ENCODE data around the gene TASOR2. TPM values are rescaled to one million over a fixed set of nuclear protein-coding genes. Genes with fewer than 3 reads are reported as not detected.
A peak's percentile ranks its signal among the peaks of the same experiment; 100 is the strongest.

TASOR2 gene
- total and polyA plus RNA-seq, 4 donors = 27.5 to 93.3 (median 51.8) TPM

GRCh38 chr10:5665373-5666007 is 19.1 kb upstream of the TASOR2 start:
- Histone ChIP-seq H3K27ac (ENCODE audit: low read depth, low read length) (no peak overlapping the region), H3K36me3 (ENCODE audit: control insufficient read depth, insufficient read depth, low read length) (peaks cover 6% of the 10 kb centered on the region), H3K4me1 (ENCODE audit: control insufficient read depth, insufficient read depth, low read length) (peaks cover 23% of the 10 kb centered on the region), H3K9me3 (ENCODE audit: control insufficient read depth, insufficient read depth, low read length) (no peaks in the 10 kb centered on the region), H3K27me3 (ENCODE audit: control insufficient read depth, insufficient read depth, low read length) (no peaks in the 10 kb centered on the region), H3K4me3 (ENCODE audit: low read depth, low read length) (peak overlapping the region; percentile 59)
- peak in 1 of 6 donors; percentile 18 for DNase-seq (ENCODE audit: low read depth in 4 of 6, low spot score in 6 of 6)
- 5% methylated on average over 4 of the region's 9 CpGs for WGBS (ENCODE audit: insufficient coverage)

DNA sequence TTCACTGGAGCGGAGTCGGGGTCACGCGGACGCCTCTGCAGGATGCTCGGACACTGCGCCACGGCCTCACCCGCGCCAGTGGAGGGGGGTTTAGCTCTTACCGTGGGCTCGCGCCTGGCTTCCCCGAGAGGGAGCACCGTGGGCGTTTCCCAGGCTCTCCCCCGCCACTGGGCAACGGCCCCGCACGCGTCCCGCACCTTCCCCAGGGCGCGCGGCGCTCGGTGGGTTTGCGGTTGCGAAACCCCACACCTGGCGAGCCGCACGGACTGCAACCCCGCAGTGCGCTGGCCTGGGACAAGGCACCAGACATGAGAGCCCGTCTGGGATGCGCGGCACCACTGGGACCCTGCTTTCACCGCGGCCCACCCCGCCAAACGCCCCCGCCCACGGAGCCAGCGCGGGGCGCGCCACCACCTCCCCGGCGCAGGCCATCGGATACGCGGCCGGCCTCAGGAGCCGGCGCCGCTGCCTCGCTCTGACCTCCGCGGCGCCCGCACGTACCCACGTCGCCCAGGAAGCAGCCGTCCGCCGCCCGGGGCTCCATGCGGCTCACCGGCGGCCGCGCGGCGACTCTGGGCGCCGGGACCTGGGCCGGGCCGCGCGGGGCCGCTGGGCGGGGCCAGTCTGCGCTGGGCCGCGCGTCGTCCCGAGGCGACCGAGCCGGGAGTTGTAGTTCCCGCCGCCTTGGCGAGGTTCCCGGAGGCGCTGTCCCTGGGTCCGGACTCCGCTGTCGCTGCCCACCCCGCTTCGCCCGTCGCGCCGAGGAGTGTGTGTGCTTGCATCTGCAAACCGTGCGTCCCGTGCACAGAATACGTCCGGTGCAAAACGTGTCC is 18.4 kb upstream of the TASOR2 start, which contains the start of gene ASB13:
Gene ASB13 (minus strand): TSS at position 588 of the 833 bp plus-strand sequence. CDS start 44 bp downstream, at position 544.
- under 1% methylated on average over 112 of the region's 112 CpGs for WGBS (ENCODE audit: insufficient coverage)
- peak in 4 of 6 donors; percentile 52 to 85 (median 68) for DNase-seq (ENCODE audit: low read depth in 4 of 6, low spot score in 6 of 6)
- H3K4me1 ChIP-seq (ENCODE audit: control insufficient read depth, insufficient read depth, low read length) = peaks cover 16% of the 10 kb centered on the region
- H3K4me3 ChIP-seq (ENCODE audit: low read depth, low read length) = peak within 1 kb of the TSS; percentile 59
- no peak within 1 kb of the TSS for H3K27ac ChIP-seq (ENCODE audit: low read depth, low read length)
- H3K27me3 ChIP-seq (ENCODE audit: control insufficient read depth, insufficient read depth, low read length) = no peaks in the 10 kb centered on the region
- H3K9me3 ChIP-seq (ENCODE audit: control insufficient read depth, insufficient read depth, low read length) = no peaks in the 10 kb centered on the region
- H3K36me3 ChIP-seq (ENCODE audit: control insufficient read depth, insufficient read depth, low read length) = no peaks in the 10 kb centered on the region

DNA sequence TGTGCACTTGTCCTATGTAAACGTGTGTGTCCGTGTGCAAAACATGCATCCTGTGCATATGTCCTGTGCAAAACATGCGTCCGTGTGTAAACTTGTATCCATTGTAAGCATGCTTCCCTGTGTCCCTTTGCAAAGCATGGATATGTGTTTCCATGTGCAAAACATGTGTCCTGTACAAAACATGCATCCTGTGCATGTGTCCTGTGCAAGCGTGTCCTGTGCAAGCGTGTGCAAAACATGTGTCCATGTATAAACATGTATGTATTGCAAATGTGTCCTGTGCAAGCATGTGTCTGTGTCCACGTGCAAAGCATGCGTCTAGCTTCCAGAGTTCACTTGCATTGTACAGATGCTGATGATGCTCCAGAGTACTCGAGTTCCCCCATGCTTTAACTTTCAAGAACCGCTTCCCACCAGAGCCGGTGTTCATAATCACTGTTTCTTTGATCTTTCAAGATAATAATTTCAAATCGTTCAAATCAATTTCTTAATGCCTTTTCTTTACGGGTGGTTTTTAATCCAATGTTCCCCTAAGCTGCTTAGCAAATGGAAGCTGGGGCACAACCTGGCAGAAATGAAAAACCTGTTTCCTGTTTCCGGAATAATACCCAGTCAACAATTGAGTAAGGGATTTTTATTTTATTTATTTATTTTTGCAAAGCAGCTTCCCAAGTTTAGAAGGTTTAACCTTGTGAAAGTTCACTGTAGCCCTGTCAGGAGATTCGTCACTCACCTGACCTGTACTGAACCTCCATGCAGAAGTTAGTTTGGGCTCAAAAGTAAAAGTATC is 17.6 kb upstream of the TASOR2 start:
- Histone ChIP-seq H3K4me3 (ENCODE audit: low read depth, low read length) (peak overlapping the region; percentile 59), H3K9me3 (ENCODE audit: control insufficient read depth, insufficient read depth, low read length) (no peaks in the 10 kb centered on the region), H3K27me3 (ENCODE audit: control insufficient read depth, insufficient read depth, low read length) (no peaks in the 10 kb centered on the region), H3K36me3 (ENCODE audit: control insufficient read depth, insufficient read depth, low read length) (no peaks in the 10 kb centered on the region), H3K27ac (ENCODE audit: low read depth, low read length) (no peak overlapping the region), H3K4me1 (ENCODE audit: control insufficient read depth, insufficient read depth, low read length) (peaks cover 15% of the 10 kb centered on the region)
- WGBS (ENCODE audit: insufficient coverage) = 46% methylated on average over 14 of the region's 15 CpGs
- DNase-seq (ENCODE audit: low read depth in 4 of 6, low spot score in 6 of 6) = peak in 2 of 6 donors; percentile 3 to 44

DNA sequence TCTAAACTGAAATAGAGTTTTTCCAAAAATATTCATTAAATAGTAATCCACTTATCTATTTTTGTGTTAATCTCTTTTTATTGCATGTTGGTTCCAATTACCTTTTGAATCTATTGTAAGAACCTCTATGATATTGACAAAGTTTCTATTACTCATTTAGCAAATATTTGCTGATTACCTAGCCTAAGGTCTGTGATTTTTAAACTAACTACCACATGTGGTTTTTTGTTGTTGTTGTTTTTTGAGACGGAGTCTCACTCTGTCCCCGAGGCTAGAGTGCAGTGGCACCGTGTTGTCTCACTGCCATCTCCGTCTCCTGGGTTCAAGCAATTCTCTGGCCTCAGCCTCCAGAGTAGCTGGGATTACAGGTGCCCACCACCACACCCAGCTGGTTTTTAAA is 16.2 kb upstream of the TASOR2 start:
- WGBS (ENCODE audit: insufficient coverage) = 100% methylated on average over 1 of the region's 4 CpGs
- H3K36me3 ChIP-seq (ENCODE audit: control insufficient read depth, insufficient read depth, low read length) = no peaks in the 10 kb centered on the region
- H3K27ac ChIP-seq (ENCODE audit: low read depth, low read length) = no peak overlapping the region
- no peaks in the 10 kb centered on the region for H3K27me3 ChIP-seq (ENCODE audit: control insufficient read depth, insufficient read depth, low read length)
- DNase-seq (ENCODE audit: low read depth in 4 of 6, low spot score in 6 of 6) = no peak
- no peak overlapping the region for H3K4me3 ChIP-seq (ENCODE audit: low read depth, low read length)
- H3K9me3 ChIP-seq (ENCODE audit: control insufficient read depth, insufficient read depth, low read length) = no peaks in the 10 kb centered on the region
- peaks cover 12% of the 10 kb centered on the region for H3K4me1 ChIP-seq (ENCODE audit: control insufficient read depth, insufficient read depth, low read length)

DNA sequence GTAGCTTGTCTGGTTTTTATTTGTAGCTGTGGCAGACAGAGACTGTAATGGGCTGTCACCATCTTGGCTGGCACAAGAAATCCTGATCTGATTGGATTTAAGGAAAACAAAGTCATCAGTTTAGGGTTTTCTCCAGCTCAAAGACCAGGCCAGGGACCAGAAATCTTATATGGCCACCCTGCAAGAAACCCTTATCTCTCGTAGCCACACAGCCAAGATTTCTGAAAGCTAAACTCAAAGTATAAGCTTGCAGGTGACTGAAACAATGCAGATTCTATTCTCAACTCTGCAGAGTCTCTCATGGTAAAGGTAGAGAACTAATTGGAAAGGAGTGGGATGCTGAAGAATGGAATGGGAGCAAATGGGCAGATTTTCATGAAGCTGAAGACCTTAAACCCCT is 15.0 kb upstream of the TASOR2 start:
- Histone ChIP-seq H3K27me3 (ENCODE audit: control insufficient read depth, insufficient read depth, low read length) (no peaks in the 10 kb centered on the region), H3K4me3 (ENCODE audit: low read depth, low read length) (no peak overlapping the region), H3K27ac (ENCODE audit: low read depth, low read length) (no peak overlapping the region), H3K4me1 (ENCODE audit: control insufficient read depth, insufficient read depth, low read length) (peaks cover 8% of the 10 kb centered on the region), H3K36me3 (ENCODE audit: control insufficient read depth, insufficient read depth, low read length) (no peaks in the 10 kb centered on the region), H3K9me3 (ENCODE audit: control insufficient read depth, insufficient read depth, low read length) (no peaks in the 10 kb centered on the region)
- no peak for DNase-seq (ENCODE audit: low read depth in 4 of 6, low spot score in 6 of 6)
- no CpG with 5 or more reads among the region's 1 CpG for WGBS (ENCODE audit: insufficient coverage)

- Histone ChIP-seq H3K36me3 (ENCODE audit: control insufficient read depth, insufficient read depth, low read length) (no peaks in the 10 kb centered on the region), H3K4me3 (ENCODE audit: low read depth, low read length) (no peak overlapping the region), H3K9me3 (ENCODE audit: control insufficient read depth, insufficient read depth, low read length) (no peaks in the 10 kb centered on the region), H3K27ac (ENCODE audit: low read depth, low read length) (no peak overlapping the region), H3K27me3 (ENCODE audit: control insufficient read depth, insufficient read depth, low read length) (no peaks in the 10 kb centered on the region), H3K4me1 (ENCODE audit: control insufficient read depth, insufficient read depth, low read length) (peaks cover 6% of the 10 kb centered on the region)
- peak in 1 of 6 donors; percentile 16 for DNase-seq (ENCODE audit: low read depth in 4 of 6, low spot score in 6 of 6)
- 67% methylated on average over 3 of the region's 8 CpGs for WGBS (ENCODE audit: insufficient coverage)
Measured at GRCh38 chr10:5670662-5671375, 13.8 kb upstream of the TASOR2 start.

DNA sequence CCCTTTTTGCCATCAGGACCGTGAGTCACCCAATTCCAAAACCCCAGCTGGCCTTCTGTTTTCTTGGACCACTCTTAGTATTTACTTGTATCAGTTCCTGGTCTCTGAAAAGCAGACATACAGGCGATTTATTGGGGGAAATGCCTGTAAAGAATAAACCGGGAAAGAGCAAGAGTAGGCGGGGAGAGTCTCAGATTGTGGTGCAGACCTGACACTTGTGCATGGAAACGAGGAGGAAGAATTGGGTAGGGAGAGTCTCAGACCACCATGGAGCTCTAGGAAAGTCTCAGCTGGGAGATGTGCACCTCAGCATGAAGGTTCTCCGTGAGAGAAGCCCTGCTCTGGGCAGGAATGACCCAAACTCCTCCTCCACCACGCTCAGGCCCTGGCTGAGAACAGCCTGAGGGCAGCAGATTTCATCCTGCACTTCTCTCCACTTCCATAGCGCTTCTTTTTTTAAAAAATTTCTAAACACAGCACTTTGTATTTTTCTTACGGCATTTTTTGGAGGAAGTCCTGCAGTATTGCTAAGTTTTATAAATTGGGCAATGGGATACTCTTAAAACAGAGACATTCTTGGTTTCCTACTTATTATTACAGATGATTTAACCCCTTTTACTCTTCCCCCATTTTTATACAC is 6.1 kb upstream of the TASOR2 start:
- H3K27ac ChIP-seq (ENCODE audit: low read depth, low read length) = no peak overlapping the region
- WGBS (ENCODE audit: insufficient coverage) = 61% methylated on average over 7 of the region's 9 CpGs
- no peaks in the 10 kb centered on the region for H3K36me3 ChIP-seq (ENCODE audit: control insufficient read depth, insufficient read depth, low read length)
- H3K4me1 ChIP-seq (ENCODE audit: control insufficient read depth, insufficient read depth, low read length) = no peaks in the 10 kb centered on the region
- peaks cover 2% of the 10 kb centered on the region for H3K27me3 ChIP-seq (ENCODE audit: control insufficient read depth, insufficient read depth, low read length)
- no peak for DNase-seq (ENCODE audit: low read depth in 4 of 6, low spot score in 6 of 6)
- no peak overlapping the region for H3K4me3 ChIP-seq (ENCODE audit: low read depth, low read length)
- H3K9me3 ChIP-seq (ENCODE audit: control insufficient read depth, insufficient read depth, low read length) = no peaks in the 10 kb centered on the region

- H3K4me3 ChIP-seq (ENCODE audit: low read depth, low read length) = no peak overlapping the region
- no peaks in the 10 kb centered on the region for H3K9me3 ChIP-seq (ENCODE audit: control insufficient read depth, insufficient read depth, low read length)
- H3K27me3 ChIP-seq (ENCODE audit: control insufficient read depth, insufficient read depth, low read length) = peaks cover 2% of the 10 kb centered on the region
- WGBS (ENCODE audit: insufficient coverage) = no CpG with 5 or more reads among the region's 3 CpGs
- H3K27ac ChIP-seq (ENCODE audit: low read depth, low read length) = no peak overlapping the region
- H3K36me3 ChIP-seq (ENCODE audit: control insufficient read depth, insufficient read depth, low read length) = no peaks in the 10 kb centered on the region
- no peaks in the 10 kb centered on the region for H3K4me1 ChIP-seq (ENCODE audit: control insufficient read depth, insufficient read depth, low read length)
- DNase-seq (ENCODE audit: low read depth in 4 of 6, low spot score in 6 of 6) = no peak
Measured at GRCh38 chr10:5679037-5679435, 5.6 kb upstream of the TASOR2 start.

DNA sequence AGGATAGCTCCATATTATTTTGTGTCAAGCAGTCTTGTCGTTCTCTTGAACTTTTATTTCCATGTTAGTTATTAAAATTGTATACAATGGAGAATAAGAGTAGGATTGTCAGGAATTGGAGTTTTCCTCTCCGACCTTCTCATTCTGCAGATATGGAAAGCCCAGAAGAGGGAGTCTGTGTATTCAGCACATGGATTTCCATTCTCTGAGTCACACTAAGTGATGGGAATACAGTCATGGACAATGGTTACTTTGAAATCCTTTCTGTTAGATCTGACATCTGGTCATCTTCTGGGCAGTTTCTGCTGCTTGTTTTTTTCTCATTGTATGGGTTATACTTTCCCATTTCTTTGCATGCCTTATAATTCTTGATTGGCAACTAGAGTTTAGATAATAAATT is 5.0 kb upstream of the TASOR2 start:
- H3K9me3 ChIP-seq (ENCODE audit: control insufficient read depth, insufficient read depth, low read length) = no peaks in the 10 kb centered on the region
- no peak overlapping the region for H3K4me3 ChIP-seq (ENCODE audit: low read depth, low read length)
- WGBS (ENCODE audit: insufficient coverage) = no CpG with 5 or more reads among the region's 2 CpGs
- H3K27ac ChIP-seq (ENCODE audit: low read depth, low read length) = no peak overlapping the region
- H3K27me3 ChIP-seq (ENCODE audit: control insufficient read depth, insufficient read depth, low read length) = peaks cover 2% of the 10 kb centered on the region
- H3K4me1 ChIP-seq (ENCODE audit: control insufficient read depth, insufficient read depth, low read length) = peaks cover 3% of the 10 kb centered on the region
- H3K36me3 ChIP-seq (ENCODE audit: control insufficient read depth, insufficient read depth, low read length) = no peaks in the 10 kb centered on the region
- no peak for DNase-seq (ENCODE audit: low read depth in 4 of 6, low spot score in 6 of 6)
